SK-N-SH treated with all-trans-retinoic acid at 6 μM for 48 hours (cell line): ENCODE data around the gene CAMK2A.

ENCODE experiments used
- ISL1 ChIP-seq: fragments of 250-450 bp; sonication (Bioruptor Pico); IDR thresholded peaks from 2 replicates; pipeline ENCODE4 v2.1.2; 2022; ENCODE audit warnings: mild to moderate bottlenecking, moderate library complexity
- PPARA ChIP-seq: fragments of 250-450 bp; sonication (Bioruptor Pico); IDR thresholded peaks from 2 replicates; pipeline ENCODE4 v1.5.0; 2020; ENCODE audit warnings: mild to moderate bottlenecking, borderline replicate concordance
- RARB ChIP-seq: fragments of 250-450 bp; sonication (Bioruptor Pico); IDR thresholded peaks from 2 replicates; pipeline ENCODE4 v1.8.0; 2021; ENCODE audit warnings: mild to moderate bottlenecking, moderate library complexity
- ZFP3 ChIP-seq: fragments of 250-450 bp; sonication (Bioruptor Pico); IDR thresholded peaks from 2 replicates; pipeline ENCODE4 v1.5.0; 2020; ENCODE audit warnings: mild to moderate bottlenecking, moderate library complexity
- ZNF565 ChIP-seq: fragments of 450-650 bp; formaldehyde crosslinking; conservative IDR thresholded peaks from 2 replicates; pipeline ENCODE4 v1.5.0; 2020; ENCODE audit warnings: low read depth, mild to moderate bottlenecking, moderate library complexity
- ZNF70 ChIP-seq: fragments of 450-650 bp; formaldehyde crosslinking; IDR thresholded peaks from 2 replicates; pipeline ENCODE4 v1.5.0; 2020; ENCODE audit warnings: mild to moderate bottlenecking, moderate library complexity
- TF ChIP-seq, protein P1 (sequence below): fragments of 250-450 bp; sonication (Bioruptor Pico); IDR thresholded peaks from 2 replicates; pipeline ENCODE4 v1.8.0; 2020; ENCODE audit warnings: mild to moderate bottlenecking, moderate library complexity, borderline replicate concordance
- TF ChIP-seq, protein P2 (sequence below): fragments of 250-450 bp; sonication (Bioruptor Pico); IDR thresholded peaks from 2 replicates; pipeline ENCODE4 v1.5.1; 2020; ENCODE audit warnings: low read depth, mild to moderate bottlenecking, moderate library complexity
- TF ChIP-seq, protein P3 (sequence below): fragments of 250-450 bp; sonication (Bioruptor Pico); IDR thresholded peaks from 2 replicates; pipeline ENCODE4 v1.8.0; 2021; ENCODE audit warnings: low read depth, mild to moderate bottlenecking, moderate library complexity, borderline replicate concordance

DNA sequence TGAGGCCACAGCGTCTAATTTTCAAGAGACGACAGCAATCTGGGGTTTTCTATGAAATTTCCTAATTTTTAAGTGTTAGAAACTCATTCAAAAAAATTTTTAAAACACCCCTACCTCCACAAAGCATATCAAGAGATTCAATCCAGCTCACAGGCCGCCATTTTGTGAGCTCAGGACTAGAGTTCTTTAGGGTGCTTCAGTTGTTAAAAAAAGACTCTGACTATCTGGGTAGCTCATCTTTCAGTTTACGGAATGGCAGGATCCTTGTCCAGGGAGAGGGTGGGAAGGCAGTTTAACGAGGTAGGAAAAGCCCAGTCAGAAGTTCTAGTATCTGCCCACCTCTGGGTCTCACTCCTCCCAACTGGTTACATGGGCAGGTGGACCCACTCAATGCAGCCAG lies 43.1 kb downstream of the CAMK2A start:
- TF ChIP-seq ISL1: no peak
- TF ChIP-seq ZFP3 (CRISPR knock-in tag): no peak
- TF ChIP-seq, protein P1, sequence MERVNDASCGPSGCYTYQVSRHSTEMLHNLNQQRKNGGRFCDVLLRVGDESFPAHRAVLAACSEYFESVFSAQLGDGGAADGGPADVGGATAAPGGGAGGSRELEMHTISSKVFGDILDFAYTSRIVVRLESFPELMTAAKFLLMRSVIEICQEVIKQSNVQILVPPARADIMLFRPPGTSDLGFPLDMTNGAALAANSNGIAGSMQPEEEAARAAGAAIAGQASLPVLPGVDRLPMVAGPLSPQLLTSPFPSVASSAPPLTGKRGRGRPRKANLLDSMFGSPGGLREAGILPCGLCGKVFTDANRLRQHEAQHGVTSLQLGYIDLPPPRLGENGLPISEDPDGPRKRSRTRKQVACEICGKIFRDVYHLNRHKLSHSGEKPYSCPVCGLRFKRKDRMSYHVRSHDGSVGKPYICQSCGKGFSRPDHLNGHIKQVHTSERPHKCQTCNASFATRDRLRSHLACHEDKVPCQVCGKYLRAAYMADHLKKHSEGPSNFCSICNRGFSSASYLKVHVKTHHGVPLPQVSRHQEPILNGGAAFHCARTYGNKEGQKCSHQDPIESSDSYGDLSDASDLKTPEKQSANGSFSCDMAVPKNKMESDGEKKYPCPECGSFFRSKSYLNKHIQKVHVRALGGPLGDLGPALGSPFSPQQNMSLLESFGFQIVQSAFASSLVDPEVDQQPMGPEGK (CRISPR knock-in tag): no peak
- no peak for TF ChIP-seq ZNF565
- TF ChIP-seq, protein P2, sequence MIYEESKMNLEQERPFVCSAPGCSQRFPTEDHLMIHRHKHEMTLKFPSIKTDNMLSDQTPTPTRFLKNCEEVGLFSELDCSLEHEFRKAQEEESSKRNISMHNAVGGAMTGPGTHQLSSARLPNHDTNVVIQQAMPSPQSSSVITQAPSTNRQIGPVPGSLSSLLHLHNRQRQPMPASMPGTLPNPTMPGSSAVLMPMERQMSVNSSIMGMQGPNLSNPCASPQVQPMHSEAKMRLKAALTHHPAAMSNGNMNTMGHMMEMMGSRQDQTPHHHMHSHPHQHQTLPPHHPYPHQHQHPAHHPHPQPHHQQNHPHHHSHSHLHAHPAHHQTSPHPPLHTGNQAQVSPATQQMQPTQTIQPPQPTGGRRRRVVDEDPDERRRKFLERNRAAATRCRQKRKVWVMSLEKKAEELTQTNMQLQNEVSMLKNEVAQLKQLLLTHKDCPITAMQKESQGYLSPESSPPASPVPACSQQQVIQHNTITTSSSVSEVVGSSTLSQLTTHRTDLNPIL (CRISPR knock-in tag): no peak
- TF ChIP-seq, protein P3, sequence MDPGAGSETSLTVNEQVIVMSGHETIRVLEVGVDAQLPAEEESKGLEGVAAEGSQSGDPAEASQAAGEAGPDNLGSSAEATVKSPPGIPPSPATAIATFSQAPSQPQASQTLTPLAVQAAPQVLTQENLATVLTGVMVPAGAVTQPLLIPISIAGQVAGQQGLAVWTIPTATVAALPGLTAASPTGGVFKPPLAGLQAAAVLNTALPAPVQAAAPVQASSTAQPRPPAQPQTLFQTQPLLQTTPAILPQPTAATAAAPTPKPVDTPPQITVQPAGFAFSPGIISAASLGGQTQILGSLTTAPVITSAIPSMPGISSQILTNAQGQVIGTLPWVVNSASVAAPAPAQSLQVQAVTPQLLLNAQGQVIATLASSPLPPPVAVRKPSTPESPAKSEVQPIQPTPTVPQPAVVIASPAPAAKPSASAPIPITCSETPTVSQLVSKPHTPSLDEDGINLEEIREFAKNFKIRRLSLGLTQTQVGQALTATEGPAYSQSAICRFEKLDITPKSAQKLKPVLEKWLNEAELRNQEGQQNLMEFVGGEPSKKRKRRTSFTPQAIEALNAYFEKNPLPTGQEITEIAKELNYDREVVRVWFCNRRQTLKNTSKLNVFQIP (CRISPR knock-in tag): no peak
- no peak for TF ChIP-seq ZNF70
- no peak for TF ChIP-seq PPARA (CRISPR knock-in tag)
- no peak for TF ChIP-seq RARB
